Measurements from ENCODE around the gene IL13.

DNA sequence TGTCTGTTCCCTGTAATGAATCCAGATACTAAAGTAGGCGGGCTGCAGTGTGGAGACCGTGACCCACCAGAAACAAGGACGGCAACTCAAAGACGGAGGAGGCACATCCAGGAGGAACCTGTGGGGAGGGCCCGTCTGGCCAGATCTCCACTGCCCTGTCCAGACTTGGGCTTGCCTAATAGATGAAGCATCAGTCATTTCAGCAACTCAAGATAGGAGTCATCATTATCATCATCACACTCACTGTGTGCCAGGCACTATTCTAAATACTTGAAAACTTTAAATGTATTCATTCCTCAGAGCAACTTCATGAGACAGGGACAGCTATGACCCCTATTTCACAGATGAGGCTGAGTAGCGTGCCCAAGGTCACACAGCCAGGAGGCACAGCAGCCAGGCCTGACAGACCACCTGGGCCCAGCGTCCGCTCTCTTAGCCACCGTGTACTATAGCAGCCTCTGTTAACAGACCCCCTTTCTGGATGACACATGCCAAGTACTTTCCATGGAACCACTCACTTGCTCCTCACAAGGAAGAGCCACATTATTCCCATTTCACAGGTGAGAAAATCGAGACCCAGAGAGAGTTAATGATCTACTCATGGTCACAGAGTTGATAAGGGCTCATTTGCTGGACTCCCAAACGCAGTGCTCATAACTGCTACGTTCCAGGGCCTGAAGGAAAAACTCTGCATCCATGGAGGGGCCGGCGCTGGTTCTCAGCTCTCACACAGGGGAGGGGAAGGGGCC, 10.9 kb downstream of the IL13 start:
- TF ChIP-seq POLR2A (IDR thresholded peaks at IDR 0.05) = no peak
- no peak for TF ChIP-seq POLR2AphosphoS5 (IDR thresholded peaks at IDR 0.05)
- TF ChIP-seq, protein P1, sequence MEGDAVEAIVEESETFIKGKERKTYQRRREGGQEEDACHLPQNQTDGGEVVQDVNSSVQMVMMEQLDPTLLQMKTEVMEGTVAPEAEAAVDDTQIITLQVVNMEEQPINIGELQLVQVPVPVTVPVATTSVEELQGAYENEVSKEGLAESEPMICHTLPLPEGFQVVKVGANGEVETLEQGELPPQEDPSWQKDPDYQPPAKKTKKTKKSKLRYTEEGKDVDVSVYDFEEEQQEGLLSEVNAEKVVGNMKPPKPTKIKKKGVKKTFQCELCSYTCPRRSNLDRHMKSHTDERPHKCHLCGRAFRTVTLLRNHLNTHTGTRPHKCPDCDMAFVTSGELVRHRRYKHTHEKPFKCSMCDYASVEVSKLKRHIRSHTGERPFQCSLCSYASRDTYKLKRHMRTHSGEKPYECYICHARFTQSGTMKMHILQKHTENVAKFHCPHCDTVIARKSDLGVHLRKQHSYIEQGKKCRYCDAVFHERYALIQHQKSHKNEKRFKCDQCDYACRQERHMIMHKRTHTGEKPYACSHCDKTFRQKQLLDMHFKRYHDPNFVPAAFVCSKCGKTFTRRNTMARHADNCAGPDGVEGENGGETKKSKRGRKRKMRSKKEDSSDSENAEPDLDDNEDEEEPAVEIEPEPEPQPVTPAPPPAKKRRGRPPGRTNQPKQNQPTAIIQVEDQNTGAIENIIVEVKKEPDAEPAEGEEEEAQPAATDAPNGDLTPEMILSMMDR (IDR thresholded peaks at IDR 0.05) = no peak
- TF ChIP-seq EP300 (IDR thresholded peaks at IDR 0.05) = no peak
